ENCODE data around the gene CTSC.
A peak's percentile ranks its signal among the peaks of the same experiment; 100 is the strongest.
"Not testable (repeated sequence)": the region's sequence is repeated elsewhere in the genome, so short reads cannot be mapped to it uniquely, and the experiment has no call there.

CTSC gene

DNA sequence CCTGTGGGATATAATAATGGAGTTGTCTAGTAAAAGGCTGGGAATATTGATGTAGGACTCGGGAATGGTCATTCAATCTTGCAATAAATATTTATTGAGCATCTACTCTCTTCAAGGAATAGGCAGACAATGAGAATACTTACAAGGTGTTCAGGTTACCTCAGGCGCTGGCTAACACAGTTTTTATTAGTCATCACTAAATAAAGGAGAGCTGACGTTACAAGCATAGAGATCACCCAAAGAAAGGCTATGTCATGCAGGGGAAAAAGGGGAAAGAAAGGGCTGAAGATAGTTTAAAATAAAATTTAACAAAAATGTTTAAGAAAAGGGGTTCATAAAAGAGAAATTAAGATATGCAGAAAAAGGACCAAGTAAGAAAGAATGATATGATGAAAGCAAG, 15.8 kb upstream of the CTSC start:
- no peak for DNase-seq (ENCODE audit: low spot score)

DNA sequence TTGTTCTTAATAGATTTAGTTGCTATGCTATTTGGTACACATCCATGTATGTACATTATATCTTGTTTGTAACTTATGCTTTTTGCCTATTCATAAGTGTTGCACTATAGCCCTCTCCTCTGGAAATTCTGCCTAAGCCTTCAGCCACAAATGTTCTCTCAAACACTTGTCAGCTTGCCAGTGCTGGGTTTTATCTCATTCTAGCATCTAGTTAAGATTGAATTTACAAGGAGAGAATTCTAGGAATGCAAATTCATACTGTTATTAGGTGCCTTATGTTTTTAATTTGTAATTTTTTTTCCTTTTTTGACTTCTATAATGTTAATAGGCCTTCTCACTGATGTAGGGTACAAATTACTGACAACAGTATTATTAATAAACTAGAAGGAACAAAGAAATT, 14.6 kb upstream of the CTSC start:
- DNase-seq (ENCODE audit: low spot score), result no peak

DNA sequence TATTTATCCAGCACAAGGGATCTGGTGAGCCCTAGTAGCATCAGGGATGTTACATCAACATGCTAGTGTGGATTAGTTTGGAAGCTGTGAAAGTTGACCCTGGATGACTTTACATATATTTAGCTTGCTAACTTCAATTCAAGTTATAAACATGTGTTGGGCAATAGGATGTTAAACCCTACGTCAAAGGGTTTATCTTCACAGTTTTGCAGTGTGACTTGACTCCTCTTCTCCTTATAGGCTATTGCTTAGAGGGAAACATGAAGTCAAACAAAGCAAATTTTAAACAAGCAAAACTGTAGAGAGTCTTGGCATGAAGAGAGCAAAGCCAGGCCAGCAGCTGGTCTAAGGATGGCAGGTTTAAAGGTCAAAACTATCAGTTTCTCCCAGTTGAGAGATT, 11.3 kb upstream of the CTSC start:
- no peak for DNase-seq (ENCODE audit: low spot score)

DNA sequence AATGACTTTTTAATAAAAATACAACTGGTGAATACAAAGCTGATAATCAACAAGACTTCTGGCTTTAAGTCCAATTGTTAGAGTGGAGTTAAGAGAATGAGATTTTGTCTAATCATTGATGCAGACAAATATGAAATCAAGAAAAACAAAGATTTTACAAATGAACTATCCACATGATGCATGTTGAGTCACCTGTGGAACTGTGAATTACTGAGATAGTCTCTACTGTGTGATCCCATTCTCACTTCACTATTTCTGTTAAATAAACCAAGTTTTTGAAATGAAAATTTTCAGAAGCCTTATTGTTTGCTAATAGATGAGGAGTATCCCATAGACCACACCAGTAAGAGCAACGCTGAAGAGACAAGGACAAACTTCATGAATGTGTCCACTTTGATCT, 8.4 kb upstream of the CTSC start:
- no peak for DNase-seq (ENCODE audit: low spot score)

DNA sequence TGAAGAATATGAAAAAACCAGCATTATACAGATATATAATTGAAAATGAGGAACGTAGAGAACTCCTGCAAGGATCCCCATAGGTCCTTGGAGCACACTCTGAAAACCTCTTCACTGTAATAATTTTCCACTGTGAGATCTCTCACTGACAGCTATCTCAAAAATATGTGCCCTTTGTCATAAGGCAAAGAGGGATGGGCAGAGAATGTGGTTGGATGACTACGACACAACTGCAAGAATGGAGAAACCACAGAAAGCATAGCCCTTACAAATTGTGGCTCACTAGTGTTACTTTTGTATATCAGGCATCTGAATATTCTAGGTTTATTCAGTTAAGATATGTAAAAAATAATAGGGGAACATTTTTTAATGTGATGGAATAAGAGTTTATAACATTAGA, 7.9 kb upstream of the CTSC start:
- no peak for DNase-seq (ENCODE audit: low spot score)

DNA sequence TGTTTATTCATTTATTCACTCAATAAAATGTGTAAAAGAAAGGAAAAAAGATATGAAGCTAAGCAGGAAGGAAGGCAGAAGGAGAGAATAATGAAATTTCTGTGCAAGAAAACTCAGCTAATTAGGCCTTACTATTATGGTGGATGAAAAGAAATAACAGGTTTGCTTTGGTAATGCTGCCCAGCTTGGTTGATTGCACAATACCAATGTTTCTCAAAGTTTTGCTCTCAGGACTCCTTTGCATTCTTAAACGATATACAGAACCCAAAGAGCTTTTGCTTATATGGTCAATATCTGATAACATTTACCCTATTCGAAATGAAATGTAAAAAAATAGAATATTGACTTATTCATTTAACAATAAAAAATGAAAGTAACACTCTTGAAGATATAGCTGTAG, 7.3 kb upstream of the CTSC start:
- DNase-seq (ENCODE audit: low spot score), result no peak

DNA sequence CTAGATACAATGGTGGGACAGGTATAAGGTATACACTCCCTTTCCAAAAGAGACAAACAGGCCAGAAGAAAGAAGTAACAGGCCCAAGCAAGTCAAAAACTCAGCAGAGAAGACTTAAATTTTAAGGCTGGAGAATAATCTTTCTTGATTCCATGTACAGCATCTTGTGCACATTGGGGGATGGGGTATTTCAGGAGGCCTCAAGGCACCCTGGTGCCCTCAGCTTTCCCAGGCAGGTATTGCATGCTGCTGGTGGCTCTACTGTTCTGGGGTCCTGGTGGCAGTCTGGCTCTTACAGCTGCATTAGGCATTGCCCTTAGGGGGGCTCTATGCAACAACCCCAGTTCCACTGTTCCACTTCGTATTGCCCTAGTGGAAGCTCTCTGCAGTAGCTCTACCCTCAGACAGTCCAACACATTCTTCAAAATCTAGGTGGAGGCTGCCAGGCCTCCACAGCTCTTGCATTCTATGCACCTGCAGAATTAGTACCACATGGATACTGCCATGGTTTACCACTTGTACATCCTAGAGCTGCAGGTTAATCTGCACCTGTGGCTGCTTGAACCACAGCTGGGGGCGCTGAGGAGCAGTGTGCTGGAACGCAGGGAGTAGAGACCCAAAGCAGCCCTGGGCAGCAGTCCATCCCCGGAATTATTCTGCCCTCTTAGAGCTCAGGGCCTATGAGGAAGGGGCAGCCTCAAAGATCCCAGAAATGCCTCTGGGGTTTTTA, 4.2 kb upstream of the CTSC start:
- DNase-seq (ENCODE audit: low spot score), result no peak

DNA sequence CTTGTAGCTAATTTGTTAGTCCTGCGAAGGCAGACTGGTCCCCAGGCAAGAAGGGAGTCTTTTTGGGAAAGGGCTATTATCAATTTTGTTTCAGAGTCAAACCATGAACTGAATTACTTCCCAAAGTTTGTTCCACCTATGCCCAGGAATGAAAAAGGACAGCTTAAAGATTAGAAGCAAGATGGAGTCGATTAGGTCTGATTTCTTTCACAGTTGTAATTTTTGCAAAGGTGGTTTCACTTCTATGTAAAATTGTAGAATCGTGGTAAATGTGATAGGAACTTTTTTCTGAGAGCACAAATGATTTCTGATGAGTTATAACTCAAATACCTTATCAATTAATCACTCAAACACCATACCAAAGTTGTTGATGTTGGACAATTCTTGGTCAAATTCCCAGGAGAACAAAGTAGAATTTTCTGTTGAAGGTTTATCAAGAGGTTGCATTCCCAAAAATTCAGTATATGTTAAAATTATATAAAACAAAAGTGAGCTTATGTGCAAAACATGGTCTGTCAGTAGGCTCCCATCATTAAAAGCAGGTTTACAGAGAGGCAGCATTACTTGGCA, 2.9 kb upstream of the CTSC start:
- no peak for DNase-seq (ENCODE audit: low spot score)

DNA sequence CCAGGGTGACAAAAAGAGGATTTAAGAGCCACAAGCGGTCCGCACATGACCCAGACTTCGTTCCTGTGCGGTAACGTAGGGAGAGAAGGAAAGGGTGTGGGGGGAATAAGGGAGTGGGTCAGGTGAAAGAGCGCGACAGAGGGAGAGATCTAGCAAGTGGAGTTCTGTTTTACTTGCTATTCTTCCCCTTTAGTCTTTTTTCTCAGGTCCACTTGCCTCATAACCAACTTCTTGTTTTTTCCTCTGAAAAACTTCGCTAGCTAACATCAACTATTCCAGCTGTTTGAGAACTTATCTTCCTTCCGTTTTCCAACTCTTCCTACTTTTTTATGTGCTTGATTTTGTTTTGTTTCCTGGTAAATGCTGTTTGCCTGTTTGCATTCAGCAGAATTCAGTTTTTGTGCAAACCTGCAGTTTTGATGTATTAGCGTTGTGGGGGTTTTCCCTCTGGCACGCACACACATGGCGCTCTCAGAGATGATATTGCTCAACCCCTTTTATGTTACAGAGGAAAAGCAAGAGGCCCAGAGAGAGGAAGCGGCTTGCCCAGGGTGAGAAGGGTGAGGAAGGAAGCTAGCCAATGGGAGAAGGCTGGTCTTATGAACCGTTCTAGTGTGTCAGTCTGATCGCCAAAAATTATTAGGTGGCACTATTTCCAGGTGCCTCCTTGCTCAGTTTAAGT, 592 bp upstream of the CTSC start:
- peak; percentile 62 for DNase-seq (ENCODE audit: low spot score)

DNA sequence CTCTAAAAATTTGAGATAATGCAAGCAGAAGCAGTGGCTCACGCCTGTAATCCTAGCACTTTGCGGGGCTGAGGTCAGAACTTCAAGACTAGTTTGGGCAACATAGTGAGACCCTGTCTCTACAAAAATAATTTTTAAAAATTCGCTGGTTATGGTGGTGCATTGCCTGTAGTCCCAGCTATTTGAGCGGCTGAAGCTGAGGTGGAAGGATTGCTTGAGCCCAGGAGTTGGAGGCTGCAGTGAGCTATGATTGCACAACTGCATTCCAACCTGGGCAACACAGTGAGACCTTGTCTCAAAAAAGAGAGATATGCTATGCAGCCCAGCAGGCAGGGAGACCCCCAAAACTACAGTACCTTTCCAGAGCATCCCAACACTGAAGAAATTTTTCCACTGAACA, 2.3 kb downstream of the CTSC start:
- no peak for DNase-seq (ENCODE audit: low spot score)

DNA sequence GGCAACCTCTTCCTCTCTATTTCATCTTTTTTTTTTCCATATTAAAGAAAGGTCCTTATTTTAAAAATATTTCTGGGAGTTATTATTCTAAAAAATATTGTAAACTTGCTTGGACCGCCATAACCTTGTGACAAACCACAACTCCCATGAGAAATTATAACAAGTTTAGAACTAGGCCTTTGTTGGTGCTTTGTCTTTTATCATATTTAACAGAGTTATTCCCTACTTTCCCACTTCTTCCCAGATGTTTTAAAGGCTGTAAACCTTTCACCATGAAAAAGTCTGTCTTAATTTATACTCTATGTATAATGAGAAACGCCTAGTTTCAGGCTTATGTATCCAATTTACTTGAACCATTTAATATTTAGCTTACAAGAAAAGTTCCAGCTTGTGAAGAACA, 3.7 kb downstream of the CTSC start:
- no peak for DNase-seq (ENCODE audit: low spot score)

DNA sequence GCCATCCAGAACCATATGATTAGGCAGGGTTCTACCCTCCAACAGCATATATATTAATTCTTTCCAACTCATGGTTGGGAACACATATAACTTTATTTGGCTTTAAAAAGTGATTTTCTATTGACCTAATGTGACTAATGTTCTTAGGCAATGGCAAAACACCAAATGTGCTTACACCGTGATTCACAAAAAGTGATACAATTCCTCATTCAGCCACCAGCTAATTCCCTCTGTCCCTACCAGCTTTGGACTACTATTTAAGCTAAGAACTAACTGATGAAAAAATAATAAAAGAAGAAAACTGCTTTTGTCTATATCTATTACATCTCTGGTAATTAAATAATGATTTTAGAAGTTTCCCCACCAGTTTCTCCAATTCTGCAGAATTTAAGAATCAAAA, 4.7 kb downstream of the CTSC start:
- no peak for DNase-seq (ENCODE audit: low spot score)

DNA sequence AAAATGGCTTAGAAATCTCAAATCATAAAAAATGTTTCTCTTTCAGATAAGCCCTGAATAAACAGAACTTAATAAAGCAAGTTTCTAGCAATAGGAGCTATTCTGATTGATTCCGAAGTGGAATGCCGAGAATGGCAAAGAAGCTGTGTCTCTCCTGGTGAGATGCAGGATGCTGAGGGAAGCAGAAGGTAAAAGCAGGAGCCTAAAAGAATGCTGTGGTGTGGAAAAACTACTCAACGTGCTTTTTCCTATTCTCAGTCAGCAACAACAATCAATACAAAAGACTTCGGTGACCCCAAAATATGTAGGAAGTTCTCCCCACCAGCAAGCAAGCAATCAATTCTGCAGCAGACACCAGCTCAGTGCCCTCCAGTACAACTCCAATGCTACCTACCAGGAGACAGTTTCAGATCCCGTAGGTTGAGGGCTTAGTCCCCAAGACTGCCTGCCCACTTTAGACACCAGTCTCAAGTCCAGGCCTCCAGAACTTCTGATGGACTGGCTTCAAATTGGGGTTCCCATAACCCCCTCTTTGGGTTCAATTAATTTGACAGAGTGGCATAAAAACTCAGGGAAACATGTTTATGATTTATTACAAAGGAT, 6.6 kb downstream of the CTSC start:
- no peak for DNase-seq (ENCODE audit: low spot score)

DNA sequence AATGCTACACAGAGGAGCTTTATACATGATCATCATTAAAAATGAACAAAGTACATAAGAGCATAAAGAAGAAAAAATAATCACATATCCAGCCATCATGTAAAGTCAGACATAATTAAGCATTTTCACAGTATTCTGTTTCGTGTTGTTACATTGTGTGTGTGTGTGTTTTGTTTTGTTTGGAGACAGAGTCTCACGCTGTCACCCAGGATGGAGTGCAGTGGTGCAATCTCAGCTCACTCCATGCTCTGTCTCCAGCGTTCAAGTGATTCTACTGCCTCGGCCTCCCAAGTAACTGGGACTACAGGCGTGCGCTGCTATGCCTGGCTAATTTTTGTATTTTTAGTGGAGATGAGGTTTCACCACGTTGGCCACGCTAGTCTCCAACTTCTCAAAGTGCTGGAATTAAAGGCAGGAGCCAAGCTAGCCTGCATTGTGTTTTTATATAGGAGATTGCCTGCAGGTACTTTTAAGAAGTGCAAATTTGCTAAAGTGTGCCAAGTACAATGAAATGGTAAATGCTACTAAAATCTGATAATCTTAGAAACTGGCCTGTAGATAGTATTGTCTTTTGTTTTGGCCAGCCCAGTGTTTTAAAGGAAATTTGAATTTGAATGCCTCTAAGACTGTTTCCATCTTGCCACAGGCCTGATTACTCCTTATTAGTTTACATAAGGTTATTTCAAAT, 7.8 kb downstream of the CTSC start:
- DNase-seq (ENCODE audit: low spot score), result no peak

DNA sequence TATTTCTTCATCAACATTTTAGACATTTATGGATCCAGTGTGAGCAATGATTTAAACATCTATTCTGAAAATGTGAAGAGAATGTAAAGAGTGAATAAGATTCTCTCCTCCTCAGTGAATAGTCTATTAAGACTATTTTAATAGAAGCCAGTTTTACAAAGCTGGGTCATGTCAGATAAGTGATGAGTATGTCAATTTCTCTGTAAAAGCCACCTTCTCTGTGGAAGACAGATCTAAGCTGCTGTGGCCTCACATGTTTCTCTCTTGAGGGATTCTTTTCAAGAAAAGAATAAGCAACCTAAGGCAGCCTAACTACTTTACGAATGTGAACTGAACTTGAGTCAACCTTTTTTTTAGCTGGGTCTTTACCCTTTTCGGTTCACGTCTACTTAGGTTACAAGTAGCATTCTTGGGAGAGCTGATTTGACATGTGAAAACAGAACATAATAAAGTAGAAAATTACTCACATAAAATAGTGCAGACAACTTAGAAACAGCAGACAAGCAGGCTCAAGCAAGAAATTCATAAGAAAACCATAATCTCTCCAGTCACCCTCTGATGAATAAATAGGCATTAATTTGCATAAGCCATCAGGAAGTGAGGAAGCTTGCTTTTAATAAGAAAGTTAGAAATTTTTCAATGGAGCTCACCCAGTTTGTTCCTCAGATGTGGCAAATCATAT, 9.9 kb downstream of the CTSC start:
- no peak for DNase-seq (ENCODE audit: low spot score)

DNA sequence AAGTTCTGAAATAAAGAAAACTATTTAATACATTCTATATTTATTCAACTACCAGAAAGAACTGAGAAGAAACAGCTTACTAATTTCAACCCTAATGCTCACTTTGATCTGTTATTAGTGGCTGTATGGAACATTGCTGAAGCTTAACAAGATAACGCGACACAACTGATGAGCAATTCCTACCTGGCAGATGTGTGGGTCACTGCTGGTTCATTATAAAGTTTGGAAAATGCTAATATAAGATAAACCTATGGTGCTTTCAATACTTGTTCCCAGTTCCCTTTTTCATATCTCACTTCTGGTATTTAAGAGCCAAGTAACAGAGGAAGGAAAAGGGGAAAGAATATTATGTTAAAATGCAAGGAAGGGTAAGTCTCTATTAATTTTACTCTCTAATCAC, 10.5 kb downstream of the CTSC start:
- DNase-seq (ENCODE audit: low spot score), result no peak

DNA sequence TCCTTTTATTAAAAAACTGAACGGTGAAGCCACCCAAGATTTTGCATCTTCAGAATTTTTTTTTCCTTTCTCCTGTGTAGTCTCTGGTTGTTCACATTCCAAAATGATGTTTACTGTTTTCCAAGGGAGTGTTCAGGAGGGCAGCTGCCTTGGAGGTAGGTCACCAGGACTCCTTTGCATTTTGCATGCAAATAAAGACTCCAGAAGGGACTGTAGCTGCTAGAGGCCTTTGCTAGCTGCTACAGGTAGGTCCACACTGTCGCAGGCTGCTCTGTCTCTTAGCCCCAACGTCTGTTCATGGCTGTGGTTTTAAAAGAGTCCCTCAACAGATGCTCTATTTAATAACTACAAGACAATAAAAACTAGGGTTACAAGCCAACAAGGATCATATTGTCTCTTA, 11.4 kb downstream of the CTSC start:
- DNase-seq (ENCODE audit: low spot score), result no peak

DNA sequence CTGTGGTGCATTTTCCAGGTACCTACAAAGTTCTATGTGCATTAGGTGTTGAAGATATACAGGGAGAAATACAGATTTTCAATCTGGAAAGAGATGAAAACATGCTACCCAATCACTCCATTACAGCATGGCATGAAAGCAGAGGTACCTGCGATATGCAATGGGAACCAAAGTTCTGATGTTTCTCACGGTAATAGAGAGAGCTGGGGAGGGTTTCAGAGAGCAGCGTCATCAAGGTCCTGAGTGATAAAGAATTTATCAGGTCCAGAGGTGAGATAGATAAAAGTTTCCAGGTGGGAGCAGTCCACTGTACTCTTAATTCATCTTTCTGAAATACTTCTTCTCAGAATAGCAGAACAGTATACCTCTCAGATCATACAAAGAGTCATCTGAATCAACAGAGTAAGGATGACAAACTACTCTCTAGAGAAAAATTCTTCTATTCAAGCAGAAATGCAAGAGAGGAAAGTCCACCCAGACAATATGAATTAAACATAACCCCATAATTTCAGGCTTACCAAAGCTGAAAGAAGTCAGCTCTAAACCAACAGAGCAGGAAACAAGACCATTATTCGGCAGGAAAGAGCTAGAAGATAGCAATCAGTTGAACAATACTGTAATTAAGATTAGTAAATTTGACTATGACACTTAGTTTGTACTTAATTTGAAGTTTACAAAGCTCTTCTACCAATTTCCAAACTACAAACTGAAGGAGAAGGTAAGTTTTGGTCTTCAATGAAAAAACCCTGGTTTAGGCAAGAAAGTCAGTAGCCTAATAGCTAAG, 12.8 kb downstream of the CTSC start:
- no peak for DNase-seq (ENCODE audit: low spot score)

DNA sequence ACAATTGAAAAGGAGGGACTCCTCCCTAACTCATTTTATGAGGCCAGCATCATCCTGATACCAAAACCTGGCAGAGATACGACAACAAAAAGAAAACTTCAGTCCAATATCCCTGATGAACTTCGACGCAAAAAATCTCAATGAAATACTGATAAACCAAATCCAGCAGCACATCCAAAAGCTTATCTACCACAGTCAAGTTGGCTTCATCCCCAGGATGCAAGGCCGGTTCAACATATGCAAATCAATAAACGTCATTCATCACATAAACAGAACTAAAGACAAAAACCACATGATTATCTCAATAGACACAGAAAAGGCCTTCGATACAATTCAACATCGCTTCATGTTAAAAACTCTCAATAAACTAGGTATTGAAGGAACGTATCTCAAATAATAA, 14.7 kb downstream of the CTSC start:
- not testable (repeated sequence) for DNase-seq (ENCODE audit: low spot score)

DNA sequence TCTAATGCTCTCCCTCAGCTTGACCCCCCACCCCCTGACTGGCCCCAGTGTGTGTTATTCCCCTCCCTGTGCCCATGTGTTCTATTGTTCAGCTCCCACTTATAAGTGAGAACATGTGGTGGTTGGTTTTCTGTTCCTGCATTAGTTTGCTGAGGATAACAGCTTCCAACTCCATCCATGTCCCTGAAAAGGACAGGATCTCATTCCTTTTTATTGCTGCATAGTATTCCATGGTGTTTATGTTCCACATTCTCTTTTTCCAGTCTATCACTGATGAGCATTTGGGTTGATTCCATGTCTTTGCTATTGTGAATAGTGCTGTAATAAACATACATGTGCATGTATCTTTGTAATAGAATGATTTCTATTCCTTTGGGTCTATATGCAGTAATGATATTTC, 16.1 kb downstream of the CTSC start:
- not testable (repeated sequence) for DNase-seq (ENCODE audit: low spot score)

DNA sequence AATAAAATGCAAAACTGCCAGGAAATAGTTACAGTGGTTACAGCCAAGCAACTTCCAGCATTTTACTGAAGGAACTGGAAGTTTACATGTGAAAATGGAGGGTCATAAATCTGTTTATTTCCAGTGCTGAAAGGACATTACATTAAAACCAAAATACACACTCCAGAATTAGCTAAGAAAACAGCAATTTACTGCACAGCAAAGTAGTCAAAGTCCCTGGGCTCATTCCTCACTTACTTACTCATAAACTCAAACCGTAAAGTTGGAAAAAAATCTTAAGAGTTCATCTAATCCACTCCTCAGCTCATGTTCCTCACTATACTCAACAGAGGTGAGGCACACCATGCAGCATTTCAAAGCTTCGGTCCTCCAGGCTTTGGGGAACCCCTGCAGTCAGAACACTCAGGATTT, 17.4 kb downstream of the CTSC start:
- DNase-seq (ENCODE audit: low spot score), result no peak

All from SK-N-DZ (cell line).